ENCODE data around the gene PIGC.

PIGC gene

GRCh38 chr1:172420385-172420784, 23.5 kb downstream of the PIGC start, which contains the start of gene C1orf105:
TSS of gene C1orf105 (plus strand) at chr1:172420685. CDS start at chr1:172420886, 201 bp downstream.
- Histone ChIP-seq H3K4me1 (ENCODE audit: control insufficient read depth in 1 of 2, insufficient read depth in 2 of 2, low read length in 2 of 2) (no peaks in the 10 kb centered on the region), H3K4me3 (ENCODE audit: low read depth in 1 of 2, low read length in 2 of 2) (no peak within 1 kb of the TSS), H3K9me3 (ENCODE audit: control insufficient read depth in 1 of 2, low read length in 2 of 2) (no peaks in the 10 kb centered on the region), H3K27ac (ENCODE audit: low read depth, low read length) (no peak within 1 kb of the TSS), H3K27me3 (ENCODE audit: control insufficient read depth in 1 of 2, insufficient read depth in 2 of 2, low read length in 2 of 2) (no peaks in the 10 kb centered on the region), H3K9ac (ENCODE audit: low read depth in 1 of 2, low read length in 2 of 2) (no peak within 1 kb of the TSS), H3K36me3 (ENCODE audit: control insufficient read depth in 1 of 2, insufficient read depth in 2 of 2, low read length in 2 of 2) (no peaks in the 10 kb centered on the region)

DNA sequence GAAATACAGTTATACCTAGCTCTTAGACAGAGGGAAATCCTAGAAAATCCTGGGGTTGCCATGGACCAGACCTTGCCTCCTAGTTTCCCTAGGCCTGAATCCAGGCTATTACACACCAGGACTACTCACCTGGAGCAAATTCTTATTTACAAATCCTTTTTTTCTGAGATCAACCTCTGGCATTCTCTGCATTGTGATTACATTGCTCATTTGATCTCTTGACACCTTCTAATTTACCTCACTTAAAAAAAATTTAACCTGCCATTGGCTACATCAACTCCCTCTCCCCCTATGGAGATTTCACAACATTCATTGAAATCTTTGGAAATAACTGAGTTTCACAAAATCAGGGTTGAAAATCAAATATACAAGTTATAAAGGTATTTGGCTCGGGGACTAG, 26.3 kb downstream of the PIGC start:
- Histone ChIP-seq H3K4me1 (ENCODE audit: control insufficient read depth in 1 of 2, insufficient read depth in 2 of 2, low read length in 2 of 2) (no peaks in the 10 kb centered on the region), H3K27me3 (ENCODE audit: control insufficient read depth in 1 of 2, insufficient read depth in 2 of 2, low read length in 2 of 2) (no peaks in the 10 kb centered on the region), H3K9ac (ENCODE audit: low read depth in 1 of 2, low read length in 2 of 2) (no peak overlapping the region), H3K36me3 (ENCODE audit: control insufficient read depth in 1 of 2, insufficient read depth in 2 of 2, low read length in 2 of 2) (no peaks in the 10 kb centered on the region), H3K4me3 (ENCODE audit: low read depth in 1 of 2, low read length in 2 of 2) (no peak overlapping the region), H3K27ac (ENCODE audit: low read depth, low read length) (no peak overlapping the region), H3K9me3 (ENCODE audit: control insufficient read depth in 1 of 2, low read length in 2 of 2) (no peaks in the 10 kb centered on the region)

GRCh38 chr1:172416496-172417035, 27.3 kb downstream of the PIGC start:
- H3K27me3 ChIP-seq (ENCODE audit: control insufficient read depth in 1 of 2, insufficient read depth in 2 of 2, low read length in 2 of 2) = no peaks in the 10 kb centered on the region
- no peak overlapping the region for H3K27ac ChIP-seq (ENCODE audit: low read depth, low read length)
- H3K36me3 ChIP-seq (ENCODE audit: control insufficient read depth in 1 of 2, insufficient read depth in 2 of 2, low read length in 2 of 2) = no peaks in the 10 kb centered on the region
- no peak overlapping the region for H3K9ac ChIP-seq (ENCODE audit: low read depth in 1 of 2, low read length in 2 of 2)
- H3K9me3 ChIP-seq (ENCODE audit: control insufficient read depth in 1 of 2, low read length in 2 of 2) = no peaks in the 10 kb centered on the region
- H3K4me3 ChIP-seq (ENCODE audit: low read depth in 1 of 2, low read length in 2 of 2) = no peak overlapping the region
- H3K4me1 ChIP-seq (ENCODE audit: control insufficient read depth in 1 of 2, insufficient read depth in 2 of 2, low read length in 2 of 2) = no peaks in the 10 kb centered on the region

DNA sequence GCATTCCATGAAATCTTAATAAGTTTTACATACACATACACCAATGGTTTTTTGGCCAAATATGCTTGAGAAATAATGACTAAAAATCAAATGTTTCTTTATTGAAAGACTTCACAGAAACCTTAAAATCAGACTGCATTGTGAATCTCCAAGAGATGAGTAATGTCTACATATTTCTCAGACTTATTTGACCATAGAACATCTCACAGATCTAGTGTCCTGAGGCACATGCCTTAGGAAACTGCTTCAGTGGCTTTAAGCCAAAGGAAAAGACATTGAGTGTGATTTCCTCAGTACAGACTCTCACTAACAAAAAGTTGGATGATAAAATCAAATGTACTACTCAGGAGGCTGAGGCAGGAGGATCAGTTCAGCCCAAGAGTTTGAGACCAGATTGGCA, 29.5 kb downstream of the PIGC start:
- H3K4me3 ChIP-seq (ENCODE audit: low read depth in 1 of 2, low read length in 2 of 2) = no peak overlapping the region
- no peaks in the 10 kb centered on the region for H3K4me1 ChIP-seq (ENCODE audit: control insufficient read depth in 1 of 2, insufficient read depth in 2 of 2, low read length in 2 of 2)
- no peaks in the 10 kb centered on the region for H3K9me3 ChIP-seq (ENCODE audit: control insufficient read depth in 1 of 2, low read length in 2 of 2)
- H3K27me3 ChIP-seq (ENCODE audit: control insufficient read depth in 1 of 2, insufficient read depth in 2 of 2, low read length in 2 of 2) = no peaks in the 10 kb centered on the region
- H3K27ac ChIP-seq (ENCODE audit: low read depth, low read length) = no peak overlapping the region
- H3K9ac ChIP-seq (ENCODE audit: low read depth in 1 of 2, low read length in 2 of 2) = no peak overlapping the region
- H3K36me3 ChIP-seq (ENCODE audit: control insufficient read depth in 1 of 2, insufficient read depth in 2 of 2, low read length in 2 of 2) = no peaks in the 10 kb centered on the region

GRCh38 chr1:172411791-172412338, 32.0 kb downstream of the PIGC start:
- H3K9ac ChIP-seq (ENCODE audit: low read depth in 1 of 2, low read length in 2 of 2) = no peak overlapping the region
- no peaks in the 10 kb centered on the region for H3K9me3 ChIP-seq (ENCODE audit: control insufficient read depth in 1 of 2, low read length in 2 of 2)
- no peaks in the 10 kb centered on the region for H3K36me3 ChIP-seq (ENCODE audit: control insufficient read depth in 1 of 2, insufficient read depth in 2 of 2, low read length in 2 of 2)
- H3K4me1 ChIP-seq (ENCODE audit: control insufficient read depth in 1 of 2, insufficient read depth in 2 of 2, low read length in 2 of 2) = no peaks in the 10 kb centered on the region
- H3K4me3 ChIP-seq (ENCODE audit: low read depth in 1 of 2, low read length in 2 of 2) = no peak overlapping the region
- H3K27me3 ChIP-seq (ENCODE audit: control insufficient read depth in 1 of 2, insufficient read depth in 2 of 2, low read length in 2 of 2) = no peaks in the 10 kb centered on the region
- no peak overlapping the region for H3K27ac ChIP-seq (ENCODE audit: low read depth, low read length)

DNA sequence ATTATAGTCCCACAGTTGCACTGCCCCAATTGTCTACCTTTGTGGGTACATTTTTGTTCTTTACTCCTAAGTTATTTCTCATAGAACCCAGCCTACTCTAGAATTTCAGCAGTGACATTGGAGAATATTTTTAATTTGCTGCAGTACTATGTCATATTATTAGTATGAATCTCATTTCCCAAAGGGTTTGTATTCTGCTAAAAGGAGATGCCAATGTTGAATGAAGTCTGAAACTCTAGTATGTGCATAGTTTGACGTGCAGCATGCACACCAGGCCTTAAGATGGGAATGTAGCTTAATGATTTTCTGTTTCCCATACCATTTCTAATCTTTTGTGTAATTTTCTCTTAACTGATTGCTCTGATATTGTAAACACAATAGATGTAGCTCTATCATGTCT, 33.8 kb downstream of the PIGC start:
- Histone ChIP-seq H3K4me1 (ENCODE audit: control insufficient read depth in 1 of 2, insufficient read depth in 2 of 2, low read length in 2 of 2) (no peaks in the 10 kb centered on the region), H3K36me3 (ENCODE audit: control insufficient read depth in 1 of 2, insufficient read depth in 2 of 2, low read length in 2 of 2) (no peaks in the 10 kb centered on the region), H3K27ac (ENCODE audit: low read depth, low read length) (no peak overlapping the region), H3K9me3 (ENCODE audit: control insufficient read depth in 1 of 2, low read length in 2 of 2) (no peaks in the 10 kb centered on the region), H3K4me3 (ENCODE audit: low read depth in 1 of 2, low read length in 2 of 2) (no peak overlapping the region), H3K9ac (ENCODE audit: low read depth in 1 of 2, low read length in 2 of 2) (no peak overlapping the region), H3K27me3 (ENCODE audit: control insufficient read depth in 1 of 2, insufficient read depth in 2 of 2, low read length in 2 of 2) (no peaks in the 10 kb centered on the region)

DNA sequence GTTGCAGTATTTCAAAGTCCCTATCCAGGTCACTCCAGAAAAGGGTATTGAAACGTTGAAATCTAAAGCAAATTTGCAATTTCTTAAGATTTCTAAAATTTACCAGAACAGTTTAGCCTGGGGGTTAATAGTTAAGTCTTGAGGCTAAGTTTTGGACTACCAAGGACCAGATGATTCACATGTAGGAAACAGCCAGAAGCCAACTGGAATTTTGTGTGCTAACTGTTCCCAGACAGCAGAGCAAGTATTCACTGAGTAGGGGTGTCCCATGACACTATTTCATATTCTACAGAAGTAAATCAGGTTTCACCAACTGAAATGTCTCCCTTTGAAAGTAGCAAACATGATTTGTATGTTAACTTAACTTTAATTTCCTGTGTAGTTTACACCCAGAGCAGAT, 34.9 kb downstream of the PIGC start:
- Histone ChIP-seq H3K4me1 (ENCODE audit: control insufficient read depth in 1 of 2, insufficient read depth in 2 of 2, low read length in 2 of 2) (no peaks in the 10 kb centered on the region), H3K9me3 (ENCODE audit: control insufficient read depth in 1 of 2, low read length in 2 of 2) (no peaks in the 10 kb centered on the region), H3K27ac (ENCODE audit: low read depth, low read length) (no peak overlapping the region), H3K9ac (ENCODE audit: low read depth in 1 of 2, low read length in 2 of 2) (no peak overlapping the region), H3K36me3 (ENCODE audit: control insufficient read depth in 1 of 2, insufficient read depth in 2 of 2, low read length in 2 of 2) (no peaks in the 10 kb centered on the region), H3K4me3 (ENCODE audit: low read depth in 1 of 2, low read length in 2 of 2) (no peak overlapping the region), H3K27me3 (ENCODE audit: control insufficient read depth in 1 of 2, insufficient read depth in 2 of 2, low read length in 2 of 2) (no peaks in the 10 kb centered on the region)

- Histone ChIP-seq H3K4me1 (ENCODE audit: control insufficient read depth in 1 of 2, insufficient read depth in 2 of 2, low read length in 2 of 2) (no peaks in the 10 kb centered on the region), H3K27me3 (ENCODE audit: control insufficient read depth in 1 of 2, insufficient read depth in 2 of 2, low read length in 2 of 2) (no peaks in the 10 kb centered on the region), H3K9me3 (ENCODE audit: control insufficient read depth in 1 of 2, low read length in 2 of 2) (no peaks in the 10 kb centered on the region), H3K27ac (ENCODE audit: low read depth, low read length) (no peak overlapping the region), H3K9ac (ENCODE audit: low read depth in 1 of 2, low read length in 2 of 2) (no peak overlapping the region), H3K36me3 (ENCODE audit: control insufficient read depth in 1 of 2, insufficient read depth in 2 of 2, low read length in 2 of 2) (no peaks in the 10 kb centered on the region), H3K4me3 (ENCODE audit: low read depth in 1 of 2, low read length in 2 of 2) (no peak overlapping the region)
Measured at GRCh38 chr1:172406968-172407367, 36.9 kb downstream of the PIGC start.

DNA sequence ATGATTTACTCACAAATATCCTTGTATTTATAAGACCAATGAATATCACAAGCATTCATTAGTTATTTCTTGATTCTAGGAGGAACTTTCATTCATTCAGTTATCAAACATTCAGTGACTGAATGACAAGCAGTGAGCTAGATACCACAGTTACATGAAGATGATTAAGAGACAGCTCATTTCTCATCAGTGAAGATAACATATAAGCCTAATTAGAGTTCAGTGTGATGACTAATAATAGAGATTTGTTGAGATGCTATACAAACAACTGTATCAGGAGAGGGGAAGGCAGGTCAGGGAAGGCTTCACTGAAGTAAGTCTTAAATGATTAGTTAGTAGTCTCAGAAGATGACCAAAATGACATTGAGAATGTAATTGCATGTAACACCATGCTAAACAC, 38.0 kb downstream of the PIGC start:
- no peak overlapping the region for H3K9ac ChIP-seq (ENCODE audit: low read depth in 1 of 2, low read length in 2 of 2)
- no peaks in the 10 kb centered on the region for H3K9me3 ChIP-seq (ENCODE audit: control insufficient read depth in 1 of 2, low read length in 2 of 2)
- H3K27ac ChIP-seq (ENCODE audit: low read depth, low read length) = no peak overlapping the region
- no peaks in the 10 kb centered on the region for H3K4me1 ChIP-seq (ENCODE audit: control insufficient read depth in 1 of 2, insufficient read depth in 2 of 2, low read length in 2 of 2)
- H3K4me3 ChIP-seq (ENCODE audit: low read depth in 1 of 2, low read length in 2 of 2) = no peak overlapping the region
- H3K27me3 ChIP-seq (ENCODE audit: control insufficient read depth in 1 of 2, insufficient read depth in 2 of 2, low read length in 2 of 2) = no peaks in the 10 kb centered on the region
- H3K36me3 ChIP-seq (ENCODE audit: control insufficient read depth in 1 of 2, insufficient read depth in 2 of 2, low read length in 2 of 2) = no peaks in the 10 kb centered on the region

GRCh38 chr1:172404121-172404520, 39.7 kb downstream of the PIGC start:
- peaks cover 0 to 9% of the 10 kb centered on the region in 2 donors for H3K4me1 ChIP-seq (ENCODE audit: control insufficient read depth in 1 of 2, insufficient read depth in 2 of 2, low read length in 2 of 2)
- H3K9ac ChIP-seq (ENCODE audit: low read depth in 1 of 2, low read length in 2 of 2) = no peak overlapping the region
- H3K27ac ChIP-seq (ENCODE audit: low read depth, low read length) = no peak overlapping the region
- no peak overlapping the region for H3K4me3 ChIP-seq (ENCODE audit: low read depth in 1 of 2, low read length in 2 of 2)
- no peaks in the 10 kb centered on the region for H3K36me3 ChIP-seq (ENCODE audit: control insufficient read depth in 1 of 2, insufficient read depth in 2 of 2, low read length in 2 of 2)
- no peaks in the 10 kb centered on the region for H3K27me3 ChIP-seq (ENCODE audit: control insufficient read depth in 1 of 2, insufficient read depth in 2 of 2, low read length in 2 of 2)
- H3K9me3 ChIP-seq (ENCODE audit: control insufficient read depth in 1 of 2, low read length in 2 of 2) = no peaks in the 10 kb centered on the region

Measured in duodenal mucosa (tissue), 2 donors.